Measurements from ENCODE around the gene INPP5J.

DNA sequence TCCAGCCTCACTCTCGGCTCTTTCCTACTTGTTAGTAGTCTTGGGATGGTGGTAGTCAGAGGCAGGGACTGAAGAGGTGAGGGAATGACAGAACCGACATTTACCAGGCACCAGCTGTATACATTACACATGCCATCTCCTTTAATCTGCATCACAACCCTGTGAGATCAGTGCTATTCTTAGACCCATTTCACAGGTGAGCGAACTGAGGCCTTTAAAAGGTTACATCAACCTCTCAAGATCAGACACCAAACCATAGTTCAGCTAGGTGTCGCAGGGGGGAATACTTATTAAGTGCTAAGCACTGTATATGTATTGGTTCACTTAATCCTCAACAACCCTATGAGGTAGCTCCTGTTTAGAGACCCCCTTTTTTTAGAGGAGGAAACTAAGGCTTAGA, 11.9 kb downstream of the INPP5J start:
- TF ChIP-seq, protein P1, sequence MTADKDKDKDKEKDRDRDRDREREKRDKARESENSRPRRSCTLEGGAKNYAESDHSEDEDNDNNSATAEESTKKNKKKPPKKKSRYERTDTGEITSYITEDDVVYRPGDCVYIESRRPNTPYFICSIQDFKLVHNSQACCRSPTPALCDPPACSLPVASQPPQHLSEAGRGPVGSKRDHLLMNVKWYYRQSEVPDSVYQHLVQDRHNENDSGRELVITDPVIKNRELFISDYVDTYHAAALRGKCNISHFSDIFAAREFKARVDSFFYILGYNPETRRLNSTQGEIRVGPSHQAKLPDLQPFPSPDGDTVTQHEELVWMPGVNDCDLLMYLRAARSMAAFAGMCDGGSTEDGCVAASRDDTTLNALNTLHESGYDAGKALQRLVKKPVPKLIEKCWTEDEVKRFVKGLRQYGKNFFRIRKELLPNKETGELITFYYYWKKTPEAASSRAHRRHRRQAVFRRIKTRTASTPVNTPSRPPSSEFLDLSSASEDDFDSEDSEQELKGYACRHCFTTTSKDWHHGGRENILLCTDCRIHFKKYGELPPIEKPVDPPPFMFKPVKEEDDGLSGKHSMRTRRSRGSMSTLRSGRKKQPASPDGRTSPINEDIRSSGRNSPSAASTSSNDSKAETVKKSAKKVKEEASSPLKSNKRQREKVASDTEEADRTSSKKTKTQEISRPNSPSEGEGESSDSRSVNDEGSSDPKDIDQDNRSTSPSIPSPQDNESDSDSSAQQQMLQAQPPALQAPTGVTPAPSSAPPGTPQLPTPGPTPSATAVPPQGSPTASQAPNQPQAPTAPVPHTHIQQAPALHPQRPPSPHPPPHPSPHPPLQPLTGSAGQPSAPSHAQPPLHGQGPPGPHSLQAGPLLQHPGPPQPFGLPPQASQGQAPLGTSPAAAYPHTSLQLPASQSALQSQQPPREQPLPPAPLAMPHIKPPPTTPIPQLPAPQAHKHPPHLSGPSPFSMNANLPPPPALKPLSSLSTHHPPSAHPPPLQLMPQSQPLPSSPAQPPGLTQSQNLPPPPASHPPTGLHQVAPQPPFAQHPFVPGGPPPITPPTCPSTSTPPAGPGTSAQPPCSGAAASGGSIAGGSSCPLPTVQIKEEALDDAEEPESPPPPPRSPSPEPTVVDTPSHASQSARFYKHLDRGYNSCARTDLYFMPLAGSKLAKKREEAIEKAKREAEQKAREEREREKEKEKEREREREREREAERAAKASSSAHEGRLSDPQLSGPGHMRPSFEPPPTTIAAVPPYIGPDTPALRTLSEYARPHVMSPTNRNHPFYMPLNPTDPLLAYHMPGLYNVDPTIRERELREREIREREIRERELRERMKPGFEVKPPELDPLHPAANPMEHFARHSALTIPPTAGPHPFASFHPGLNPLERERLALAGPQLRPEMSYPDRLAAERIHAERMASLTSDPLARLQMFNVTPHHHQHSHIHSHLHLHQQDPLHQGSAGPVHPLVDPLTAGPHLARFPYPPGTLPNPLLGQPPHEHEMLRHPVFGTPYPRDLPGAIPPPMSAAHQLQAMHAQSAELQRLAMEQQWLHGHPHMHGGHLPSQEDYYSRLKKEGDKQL (CRISPR knock-in tag; IDR thresholded peaks at IDR 0.05; ENCODE audit: borderline replicate concordance) = no peak
- no peak for TF ChIP-seq POLR2G (IDR thresholded peaks at IDR 0.05; ENCODE audit: low read depth, low read length)
